GM23338 (cell line): ENCODE measurements around the gene SCARF1. TPM values are rescaled to one million over a fixed set of nuclear protein-coding genes. Genes with fewer than 3 reads are reported as not detected.

Experiments
- ATAC-seq: fragments of 200-7000 bp; cut with Tn5 transposase; 3 replicates; pipeline ENCODE4 v1.9.1; 2020
- DNase-seq: peaks from one replicate; pipeline ENCODE4 v3.0.0-alpha.2; 2015; ENCODE audit warnings: low spot score
- H2AFZ ChIP-seq: fragments of 200-600 bp; sonication (generic); 2 replicates; pipeline ENCODE4 v1.8.0; 2016; ENCODE audit warnings: antibody characterized with exemption, mild to moderate bottlenecking, moderate library complexity
- H3F3A ChIP-seq: fragments of 200-600 bp; sonication (generic); replicated peaks from 2 replicates; pipeline ENCODE4 v1.8.0; 2017; ENCODE audit warnings: antibody characterized with exemption, mixed run types, low read depth
- H3K27ac ChIP-seq: fragments of 200-600 bp; sonication (generic); 2 replicates; pipeline ENCODE4 v1.6.1; 2016; ENCODE audit warnings: low read depth
- H3K27me3 ChIP-seq: fragments of 200-600 bp; sonication (generic); 2 replicates; pipeline ENCODE4 v1.8.0; 2016; ENCODE audit warnings: mild to moderate bottlenecking, mixed run types, moderate library complexity; ENCODE audit not compliant: insufficient read depth
- H3K36me3 ChIP-seq: fragments of 200-600 bp; sonication (generic); 2 replicates; pipeline ENCODE4 v1.8.0; 2016; ENCODE audit warnings: mild to moderate bottlenecking; ENCODE audit not compliant: insufficient read depth
- H3K4me1 ChIP-seq: fragments of 200-600 bp; sonication (generic); 2 replicates; pipeline ENCODE4 v1.8.0; 2016; ENCODE audit warnings: mild to moderate bottlenecking, moderate library complexity; ENCODE audit not compliant: insufficient read depth
- H3K4me2 ChIP-seq: fragments of 200-600 bp; sonication (generic); 2 replicates; pipeline ENCODE4 v1.7.1; 2017; ENCODE audit warnings: mixed run types
- H3K4me3 ChIP-seq: fragments of 200-600 bp; sonication (generic); 2 replicates; pipeline ENCODE4 v1.6.1; 2016; ENCODE audit warnings: mixed run types
- H3K79me2 ChIP-seq: fragments of 200-600 bp; sonication (generic); replicated peaks from 2 replicates; pipeline ENCODE4 v1.8.0; 2017; ENCODE audit warnings: mild to moderate bottlenecking; ENCODE audit not compliant: insufficient read depth
- H3K9me2 ChIP-seq: fragments of 200-600 bp; sonication (generic); 2 replicates; pipeline ENCODE4 v1.8.0; 2017; ENCODE audit not compliant: insufficient read depth
- H4K20me1 ChIP-seq: fragments of 200-600 bp; sonication (generic); replicated peaks from 2 replicates; pipeline ENCODE4 v1.8.0; 2017; ENCODE audit warnings: mild to moderate bottlenecking; ENCODE audit not compliant: insufficient read depth
- H3K27ac Mint-ChIP-seq: 2 replicates; pipeline ENCODE4 v1.8.0; 2020; ENCODE audit warnings: inconsistent platforms, mild to moderate bottlenecking, moderate library complexity, mixed read lengths
- H3K27me3 Mint-ChIP-seq: 3 replicates; pipeline ENCODE4 v1.8.0; 2022; ENCODE audit warnings: low read depth, mild to moderate bottlenecking, moderate library complexity, mixed read lengths, inconsistent platforms; ENCODE audit not compliant: insufficient read depth, poor library complexity
- H3K36me3 Mint-ChIP-seq: 3 replicates; pipeline ENCODE4 v1.8.0; 2021; ENCODE audit warnings: low read depth, mild to moderate bottlenecking, inconsistent platforms, moderate library complexity, mixed read lengths
- H3K4me1 Mint-ChIP-seq: 3 replicates; pipeline ENCODE4 v1.8.0; 2020; ENCODE audit warnings: mild to moderate bottlenecking, inconsistent platforms, mixed read lengths
- H3K4me3 Mint-ChIP-seq: 3 replicates; pipeline ENCODE4 v1.8.0; 2021; ENCODE audit warnings: moderate library complexity, mild to moderate bottlenecking, inconsistent platforms, mixed read lengths
- H3K9me3 Mint-ChIP-seq: 3 replicates; pipeline ENCODE4 v1.8.0; 2020; ENCODE audit warnings: moderate library complexity, mild to moderate bottlenecking, inconsistent platforms, mixed read lengths
- CREB1 ChIP-seq: fragments of 250-450 bp; sonication (Bioruptor Pico); IDR thresholded peaks from 2 replicates; pipeline ENCODE4 v1.5.0; 2020; ENCODE audit warnings: low read depth, mild to moderate bottlenecking, moderate library complexity
- ETS1 ChIP-seq: IDR thresholded peaks from 2 replicates; pipeline ENCODE4 v1.6.1; 2016; ENCODE audit warnings: antibody characterized with exemption
- EZH2 ChIP-seq: fragments of 200-600 bp; sonication (generic); IDR thresholded peaks from one replicate; pipeline ENCODE4 v1.8.0; 2017; ENCODE audit warnings: antibody characterized with exemption, mild to moderate bottlenecking, low read depth; ENCODE audit not compliant: unreplicated experiment
- JUNB ChIP-seq: IDR thresholded peaks from one replicate; pipeline ENCODE4 v1.6.1; 2016; ENCODE audit warnings: antibody characterized with exemption; ENCODE audit not compliant: unreplicated experiment
- STAT1 ChIP-seq: IDR thresholded peaks from one replicate; pipeline ENCODE4 v1.6.1; 2016; ENCODE audit warnings: antibody characterized with exemption; ENCODE audit not compliant: unreplicated experiment
- ZNF114 ChIP-seq: fragments of 250-450 bp; sonication (Bioruptor Pico); IDR thresholded peaks from 2 replicates; pipeline ENCODE4 v1.5.0; 2020; ENCODE audit warnings: mild to moderate bottlenecking, moderate library complexity
- ZNF462 ChIP-seq: fragments of 250-450 bp; sonication (Bioruptor Pico); IDR thresholded peaks from 2 replicates; pipeline ENCODE4 v1.5.0; 2020; ENCODE audit warnings: mild to moderate bottlenecking, moderate library complexity
- polyA plus RNA-seq: library from polyadenylated mRNA; unstranded; fragments of >200 nt; fragmentation: Nextera tagmentation; extraction: Ambion mirVana; gene quantifications from 2 replicates; pipeline ENCODE4 v1.2.1, GENCODE V29; 2016
- total RNA-seq: library from RNA; depleted of rRNA; stranded (reverse); fragments of >200 nt; shearing (Covaris generic); gene quantifications from 2 replicates; pipeline ENCODE4 v1.2.3, GENCODE V29; 2014

Gene SCARF1
- total and polyA plus RNA-seq, 2 experiments from 2014 or later, result 0.76 to 1.6 TPM

- TF ChIP-seq ZNF462 (CRISPR knock-in tag), result no peak
- TF ChIP-seq ZNF114 (CRISPR knock-in tag), result no peak
- no peak for TF ChIP-seq STAT1
- no peak for TF ChIP-seq CREB1
These were observed 5.4 kb upstream of the SCARF1 start (continued) for GRCh38 chr17:1650731-1651558.

- H4K20me1 ChIP-seq, result peaks cover 10% of the 10 kb centered on the region; the same call in 1 of the 2 replicates
- H3K4me1 ChIP-seq, result peaks cover 14% of the 10 kb centered on the region; the same call in 1 of the 2 replicates
- Mint-ChIP-seq H3K27ac (no peak within 1 kb of the TSS), H3K9me3 (no peaks in the 10 kb centered on the region), H3K4me3 (peak within 1 kb of the TSS; percentile 73), H3K27me3 (peaks cover 24% of the 10 kb centered on the region), H3K36me3 (peaks cover 45% of the 10 kb centered on the region), H3K4me1 (peaks cover 24% of the 10 kb centered on the region)
- peak within 1 kb of the TSS; percentile 59; the same call in 1 of the 2 replicates for H3K27ac ChIP-seq
- ATAC-seq (peak; percentile 19), DNase-seq (peak; percentile 69)
- no peaks in the 10 kb centered on the region for H3K79me2 ChIP-seq
- peaks cover 43% of the 10 kb centered on the region for H3F3A ChIP-seq
- peak within 1 kb of the TSS; percentile 75 for H3K4me3 ChIP-seq
- H2AFZ ChIP-seq, result peak within 1 kb of the TSS; percentile 98
- no peaks in the 10 kb centered on the region for H3K27me3 ChIP-seq
- H3K36me3 ChIP-seq, result peaks cover 39% of the 10 kb centered on the region
- H3K4me2 ChIP-seq, result peak within 1 kb of the TSS; percentile 88
- H3K9me2 ChIP-seq, result no peaks in the 10 kb centered on the region
- TF ChIP-seq CREB1 (no peak), EZH2 (no peak), JUNB (no peak), ETS1 (no peak)
These were observed 4.4 kb upstream of the SCARF1 start, which contains the start of gene RILP for GRCh38 chr17:1649844-1650501. Gene RILP, minus strand, starts transcription at chr17:1649866. Its CDS starts 62 bp downstream, at chr17:1649804.
